ENCODE results near the gene UBE4A. TPM values are rescaled to one million over a fixed set of nuclear protein-coding genes. Genes with fewer than 3 reads are reported as not detected.
A peak's percentile ranks its signal among the peaks of the same experiment; 100 is the strongest.

UBE4A gene
- total and polyA plus RNA-seq, 9 of the 15 experiments (the other 6 are each of a cell fraction or from before 2014, with no cell fraction given) = 13.5 to 45.2 (median 26.8) TPM

GRCh38 chr11:118313242-118313641 is 46.2 kb upstream of the UBE4A start:
- no peaks in the 10 kb centered on the region for H3K9me3 ChIP-seq (replicated peaks; ENCODE audit: control insufficient read depth, insufficient read depth, low read depth, low read length)
- ChIA-PET POLR2A (interaction anchor here (0.6 to 1.3 kb wide), 2 partner anchors 10 to 367 kb away, joined by 3 read pairs; no protein-coding TSS in a partner anchor), CTCF (ENCODE audit: low intra/inter-chr PET ratio) (no interaction called here)
- FAIRE-seq = peak; percentile 35
- in situ Hi-C loops (cut with MboI) = no loop called here
- no peak overlapping the region for H3K4me2 ChIP-seq (ENCODE audit: insufficient read depth, low read length)
- BruUV-seq (replicated peaks) = no TSS peak
- 30% methylated on average over 4 of the region's 4 CpGs for WGBS (ENCODE audit: insufficient coverage, low coverage, missing lambda C conversion rate)
- H3K4me3 ChIP-seq = no peak overlapping the region
- intact Hi-C loops (cut with micrococcal nuclease) = loop anchor here (5.0 kb wide), 1 partner anchor 34 kb away; no protein-coding TSS in a partner anchor
- H3K79me2 ChIP-seq (ENCODE audit: control insufficient read depth, insufficient read depth, low read length) = no peaks in the 10 kb centered on the region
- no peak overlapping the region for H3K9ac ChIP-seq (ENCODE audit: insufficient read depth in 1 of 2, low read depth in 2 of 2, low read length in 2 of 2)
- TF ChIP-seq AFF1 (IDR thresholded peaks at IDR 0.05; ENCODE audit: low read depth in 1 of 2, partially characterized antibody in 2 of 2) (no peak), CHD4 (IDR thresholded peaks at IDR 0.05; ENCODE audit: insufficient read depth, insufficient replicate concordance, low read depth, low read length, poor library complexity, severe bottlenecking) (no peak), ZNF146 (CRISPR knock-in tag; IDR thresholded peaks at IDR 0.05; ENCODE audit: unreplicated experiment) (no peak), TAL1 (IDR thresholded peaks at IDR 0.05) (no peak), STAG1 (CRISPR knock-in tag; IDR thresholded peaks at IDR 0.05; ENCODE audit: borderline replicate concordance) (no peak), SMARCA4 (IDR thresholded peaks at IDR 0.05) (no peak)
- H3K27me3 ChIP-seq (ENCODE audit: control insufficient read depth in 2 of 2, insufficient read depth in 2 of 2, low read length in 2 of 2) = peaks cover 0 to 7% of the 10 kb centered on the region in 2 experiments; a peak in 1 of 5 replicates
- H3K9me1 ChIP-seq (ENCODE audit: control insufficient read depth, insufficient read depth, low read length) = peaks cover 3% of the 10 kb centered on the region
- H4K20me1 ChIP-seq (replicated peaks; ENCODE audit: control insufficient read depth, insufficient read depth, low read length) = no peaks in the 10 kb centered on the region
- no peak for ATAC-seq
- peaks cover 18 to 40% of the 10 kb centered on the region in 2 experiments for H3K4me1 ChIP-seq (replicated peaks in 1 of 2; ENCODE audit: control insufficient read depth in 2 of 2, insufficient read depth in 2 of 2, low read length in 2 of 2)
- no peak overlapping the region for H2AFZ ChIP-seq (ENCODE audit: low read depth, low read length)
- no peak for DNase-seq (ENCODE audit: extremely low read depth in 1 of 4, low spot score in 3 of 4)
- no peaks in the 10 kb centered on the region for H3K36me3 ChIP-seq (ENCODE audit: control insufficient read depth, insufficient read depth, low read length)
- no peak overlapping the region for H3K27ac ChIP-seq (ENCODE audit: extremely low read depth, low read depth, low read length)

Data from K562 (cell line).